Caco-2 (cell line): Measurements from ENCODE around the gene VSIR. TPM values are rescaled to one million over a fixed set of nuclear protein-coding genes. Genes with fewer than 3 reads are reported as not detected.

Experiments
- BruUV-seq: library from RNA; stranded (reverse); fragments of 400-500 nt; replicated peaks from 2 replicates; lab custom pipeline; 2021; lab: Mats Ljungman, UMichigan
- CTCF ChIA-PET: fragments of 300-600 bp; sonication (Branson Sonifier 250); formaldehyde crosslinking; loops from one replicate; lab custom pipeline; 2022; ENCODE audit warnings: antibody characterized with exemption; lab: Charles Lee
- POLR2A ChIA-PET: fragments of 300-600 bp; sonication (Branson Sonifier 250); formaldehyde crosslinking; loops from one replicate; lab custom pipeline; 2022; ENCODE audit warnings: antibody characterized with exemption; lab: Charles Lee
- DNase-seq, 2 experiments: peaks; one replicate each; pipeline versions ENCODE4 v3.0.0 to v3.0.0-alpha.2; 2020 to 2022
- H3K27me3 ChIP-seq: replicated peaks from 2 replicates; pipeline ENCODE4 v1.6.0; 2011; ENCODE audit warnings: low read length; ENCODE audit not compliant: control insufficient read depth, insufficient read depth
- H3K36me3 ChIP-seq: 2 replicates; pipeline ENCODE4 v1.5.1; 2011; ENCODE audit warnings: low read length; ENCODE audit not compliant: control insufficient read depth, insufficient read depth
- H3K4me1 ChIP-seq: fragments of 250-450 bp; sonication (Bioruptor Pico); 2 replicates; pipeline ENCODE4 v1.5.1; 2020; ENCODE audit warnings: mild to moderate bottlenecking
- H3K4me3 ChIP-seq: 2 replicates; pipeline ENCODE4 v1.5.1; 2011; ENCODE audit warnings: low read depth, mild to moderate bottlenecking, control low read depth, low read length
- H3K9me3 ChIP-seq: fragments of 250-450 bp; sonication (Bioruptor Pico); 2 replicates; pipeline ENCODE4 v1.5.1; 2020; ENCODE audit warnings: mild to moderate bottlenecking, moderate library complexity
- H3K27ac Mint-ChIP-seq: one replicate; pipeline ENCODE4 v1.8.0; 2022; ENCODE audit warnings: mixed read lengths; ENCODE audit not compliant: unreplicated experiment
- H3K27me3 Mint-ChIP-seq: one replicate; pipeline ENCODE4 v1.8.0; 2022; ENCODE audit warnings: mixed read lengths; ENCODE audit not compliant: insufficient read depth, unreplicated experiment
- H3K36me3 Mint-ChIP-seq: one replicate; pipeline ENCODE4 v1.8.0; 2022; ENCODE audit warnings: mild to moderate bottlenecking, mixed read lengths; ENCODE audit not compliant: insufficient read depth, unreplicated experiment
- H3K4me1 Mint-ChIP-seq: one replicate; pipeline ENCODE4 v1.8.0; 2022; ENCODE audit warnings: low read depth, mixed read lengths; ENCODE audit not compliant: unreplicated experiment
- H3K4me3 Mint-ChIP-seq: one replicate; pipeline ENCODE4 v1.8.0; 2022; ENCODE audit warnings: mild to moderate bottlenecking, moderate library complexity, mixed read lengths; ENCODE audit not compliant: unreplicated experiment
- H3K9me3 Mint-ChIP-seq: one replicate; pipeline ENCODE4 v1.8.0; 2022; ENCODE audit warnings: mixed read lengths; ENCODE audit not compliant: unreplicated experiment
- intact Hi-C: fragments of 100-400 bp; cut with micrococcal nuclease; formaldehyde crosslinking; loops from one replicate; pipeline ENCODE4 v1.10.0; 2022; ENCODE audit not compliant: unreplicated experiment
- total RNA-seq: library from RNA; stranded (reverse); gene quantifications from 2 replicates; pipeline ENCODE4 v1.2.3, GENCODE V29; 2022
- TF ChIP-seq, protein P1 (sequence below), 2 experiments: fragments of 200-600 bp in 1 of 2; IDR thresholded peaks; 1 replicate in 1 of 2; 2 replicates in 1 of 2; pipeline versions ENCODE4 v1.5.1 to v1.8.0; 2011 to 2022; ENCODE audit warnings: antibody characterized with exemption in 1 of 2, control low read depth in 1 of 2, inconsistent platforms in 1 of 2, low read depth in 1 of 2, low read length in 1 of 2, mild to moderate bottlenecking in 1 of 2, moderate library complexity in 1 of 2; ENCODE audit not compliant: insufficient read depth in 1 of 2, severe bottlenecking in 1 of 2, unreplicated experiment in 1 of 2

VSIR gene
- total RNA-seq, 1 experiment from 2014 or later = 44.0 TPM

GRCh38 chr10:71747551-71748523, 25.5 kb downstream of the VSIR start:
- Mint-ChIP-seq H3K36me3 (peaks cover 23% of the 10 kb centered on the region), H3K27ac (peak overlapping the region; percentile 22), H3K9me3 (no peaks in the 10 kb centered on the region), H3K27me3 (no peaks in the 10 kb centered on the region), H3K4me1 (peaks cover 20% of the 10 kb centered on the region), H3K4me3 (no peak overlapping the region)
- ChIA-PET POLR2A (no interaction called here), CTCF (no interaction called here)
- Histone ChIP-seq H3K4me3 (no peak overlapping the region), H3K9me3 (no peaks in the 10 kb centered on the region; the same call in 1 of the 2 replicates), H3K27me3 (no peaks in the 10 kb centered on the region), H3K36me3 (peaks cover 1% of the 10 kb centered on the region; the same call in 1 of the 2 replicates), H3K4me1 (peaks cover 24% of the 10 kb centered on the region)
- intact Hi-C loops = no loop called here
- no TSS peak for BruUV-seq
- no peak for DNase-seq
- TF ChIP-seq, protein P1, sequence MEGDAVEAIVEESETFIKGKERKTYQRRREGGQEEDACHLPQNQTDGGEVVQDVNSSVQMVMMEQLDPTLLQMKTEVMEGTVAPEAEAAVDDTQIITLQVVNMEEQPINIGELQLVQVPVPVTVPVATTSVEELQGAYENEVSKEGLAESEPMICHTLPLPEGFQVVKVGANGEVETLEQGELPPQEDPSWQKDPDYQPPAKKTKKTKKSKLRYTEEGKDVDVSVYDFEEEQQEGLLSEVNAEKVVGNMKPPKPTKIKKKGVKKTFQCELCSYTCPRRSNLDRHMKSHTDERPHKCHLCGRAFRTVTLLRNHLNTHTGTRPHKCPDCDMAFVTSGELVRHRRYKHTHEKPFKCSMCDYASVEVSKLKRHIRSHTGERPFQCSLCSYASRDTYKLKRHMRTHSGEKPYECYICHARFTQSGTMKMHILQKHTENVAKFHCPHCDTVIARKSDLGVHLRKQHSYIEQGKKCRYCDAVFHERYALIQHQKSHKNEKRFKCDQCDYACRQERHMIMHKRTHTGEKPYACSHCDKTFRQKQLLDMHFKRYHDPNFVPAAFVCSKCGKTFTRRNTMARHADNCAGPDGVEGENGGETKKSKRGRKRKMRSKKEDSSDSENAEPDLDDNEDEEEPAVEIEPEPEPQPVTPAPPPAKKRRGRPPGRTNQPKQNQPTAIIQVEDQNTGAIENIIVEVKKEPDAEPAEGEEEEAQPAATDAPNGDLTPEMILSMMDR (IDR thresholded peaks at IDR 0.05; ENCODE audit: insufficient read depth in 1 of 2, low read depth in 1 of 2, low read length in 1 of 2, severe bottlenecking in 1 of 2, unreplicated experiment in 1 of 2) = no peak

DNA sequence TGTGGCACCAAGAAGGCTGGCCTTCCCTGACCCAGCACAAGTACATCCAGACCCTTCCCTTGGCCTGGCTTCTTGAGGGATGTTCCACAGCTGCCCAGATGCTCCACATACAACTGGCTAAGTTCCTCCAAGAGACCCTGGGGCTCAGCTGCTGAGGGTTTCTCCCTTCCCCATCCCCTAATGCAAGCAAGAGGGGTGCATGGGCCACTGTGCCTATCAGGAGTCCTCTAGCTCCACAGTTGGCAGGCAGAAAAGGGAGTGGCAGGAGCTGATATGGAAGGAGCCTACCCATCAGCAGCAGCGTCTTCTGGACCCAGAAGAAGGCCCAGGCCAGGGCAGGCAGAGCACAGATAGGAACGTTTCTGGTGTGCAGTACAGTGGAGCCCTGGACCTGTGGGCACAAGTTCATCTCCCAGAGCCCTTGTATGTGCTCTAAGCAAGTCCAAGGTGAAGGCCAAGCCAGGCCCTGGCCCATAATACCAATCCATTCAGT, 26.2 kb downstream of the VSIR start:
- peaks cover 1% of the 10 kb centered on the region; the same call in 1 of the 2 replicates for H3K36me3 ChIP-seq
- no peaks in the 10 kb centered on the region for H3K27me3 ChIP-seq
- Mint-ChIP-seq H3K4me3 (no peak overlapping the region), H3K4me1 (peaks cover 14% of the 10 kb centered on the region), H3K36me3 (peaks cover 19% of the 10 kb centered on the region), H3K27me3 (no peaks in the 10 kb centered on the region), H3K27ac (peak overlapping the region; percentile 22), H3K9me3 (no peaks in the 10 kb centered on the region)
- DNase-seq = no peak
- CTCF ChIA-PET = interaction anchor here (0.6 to 1.0 kb wide), 3 partner anchors 38 to 89 kb away, joined by 3 to 9 read pairs (median 3); no protein-coding TSS in a partner anchor
- BruUV-seq = no TSS peak
- H3K4me1 ChIP-seq = peaks cover 17% of the 10 kb centered on the region
- TF ChIP-seq, protein P1 (IDR thresholded peaks at IDR 0.05; ENCODE audit: insufficient read depth in 1 of 2, low read depth in 1 of 2, low read length in 1 of 2, severe bottlenecking in 1 of 2, unreplicated experiment in 1 of 2) = no peak
- no peak overlapping the region for H3K4me3 ChIP-seq
- peaks cover 4% of the 10 kb centered on the region; the same call in 1 of the 2 replicates for H3K9me3 ChIP-seq
- intact Hi-C loops = no loop called here
- POLR2A ChIA-PET = no interaction called here

- Histone ChIP-seq H3K27me3 (no peaks in the 10 kb centered on the region), H3K4me1 (peaks cover 17% of the 10 kb centered on the region), H3K9me3 (peaks cover 4% of the 10 kb centered on the region; the same call in 1 of the 2 replicates), H3K4me3 (no peak overlapping the region), H3K36me3 (no peaks in the 10 kb centered on the region)
- Mint-ChIP-seq H3K27me3 (no peaks in the 10 kb centered on the region), H3K27ac (peak overlapping the region; percentile 22), H3K9me3 (no peaks in the 10 kb centered on the region), H3K36me3 (peaks cover 19% of the 10 kb centered on the region), H3K4me3 (no peak overlapping the region), H3K4me1 (peaks cover 14% of the 10 kb centered on the region)
- TF ChIP-seq, protein P1 (IDR thresholded peaks at IDR 0.05; ENCODE audit: insufficient read depth in 1 of 2, low read depth in 1 of 2, low read length in 1 of 2, severe bottlenecking in 1 of 2, unreplicated experiment in 1 of 2) = peak in 1 of 2 experiments; percentile 45
- intact Hi-C loops = no loop called here
- no TSS peak for BruUV-seq
- ChIA-PET POLR2A (no interaction called here), CTCF (interaction anchor here (0.6 to 1.3 kb wide), 4 partner anchors 27 to 89 kb away, joined by 3 to 9 read pairs (median 4); partner anchors contain the start of gene VSIR)
- peak; percentile 56 to 68 for DNase-seq
Measured at GRCh38 chr10:71746344-71747037, 26.8 kb downstream of the VSIR start.
